ENCODE measurements around the gene LILRB2. TPM values are rescaled to one million over a fixed set of nuclear protein-coding genes. Genes with fewer than 3 reads are reported as not detected.

LILRB2 gene
- total and polyA plus RNA-seq, 2 experiments from 2014 or later: not detected

DNA sequence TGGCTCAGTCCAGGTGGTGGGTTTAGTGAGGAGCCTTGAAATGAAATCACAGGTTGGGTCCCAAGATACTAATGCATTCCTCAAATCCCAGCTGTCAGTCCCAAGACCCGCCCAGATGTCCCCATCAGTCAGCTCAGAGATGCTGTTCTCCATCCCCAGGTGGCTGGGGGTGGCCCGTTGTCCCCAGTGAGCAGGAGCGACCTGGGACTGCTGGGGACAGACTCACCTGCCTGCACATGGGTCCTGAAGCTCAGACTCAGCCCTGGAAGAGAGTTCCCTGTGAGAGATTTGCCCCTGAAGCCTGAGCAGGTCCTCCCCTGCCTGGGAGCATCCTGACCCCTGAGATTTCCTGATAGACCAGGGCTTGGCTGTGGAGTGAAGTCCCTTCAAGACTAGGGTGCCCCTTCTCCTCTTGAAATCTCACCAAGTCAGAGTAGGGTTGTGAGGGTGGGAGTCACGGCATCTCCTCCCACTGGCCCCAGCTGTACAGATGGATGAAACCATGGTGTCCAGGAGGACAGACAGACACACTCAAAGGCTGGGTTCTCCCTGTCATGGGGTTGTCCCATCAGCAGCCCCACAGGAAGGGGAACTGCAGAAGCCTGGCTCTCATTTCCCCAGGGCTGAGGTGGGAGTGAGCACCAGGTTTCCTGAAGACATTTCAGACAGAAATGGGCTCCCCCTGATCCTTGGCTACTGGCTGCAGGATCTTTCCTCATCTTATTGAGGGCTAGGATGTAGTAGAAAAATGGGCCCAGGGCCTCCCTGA, 17.6 kb upstream of the LILRB2 start:
- H2AFZ ChIP-seq: no peak overlapping the region
- H3K36me3 ChIP-seq (ENCODE audit: insufficient read depth): no peaks in the 10 kb centered on the region
- no peaks in the 10 kb centered on the region for H3K9me2 ChIP-seq (ENCODE audit: insufficient read depth)
- no peak overlapping the region for H3K27ac ChIP-seq (ENCODE audit: low read depth)
- no peaks in the 10 kb centered on the region for H4K20me1 ChIP-seq (replicated peaks; ENCODE audit: insufficient read depth)
- no peaks in the 10 kb centered on the region for H3K4me1 ChIP-seq (ENCODE audit: insufficient read depth)
- Mint-ChIP-seq H3K27ac (no peak overlapping the region), H3K4me3 (no peak overlapping the region), H3K27me3 (ENCODE audit: insufficient read depth, low read depth, poor library complexity) (no peaks in the 10 kb centered on the region), H3K4me1 (no peaks in the 10 kb centered on the region), H3K9me3 (no peaks in the 10 kb centered on the region), H3K36me3 (ENCODE audit: low read depth) (no peaks in the 10 kb centered on the region)
- H3K79me2 ChIP-seq (replicated peaks; ENCODE audit: insufficient read depth): no peaks in the 10 kb centered on the region
- H3K4me3 ChIP-seq: no peak overlapping the region
- no peaks in the 10 kb centered on the region for H3K27me3 ChIP-seq (ENCODE audit: insufficient read depth)
- H3F3A ChIP-seq (replicated peaks; ENCODE audit: low read depth): no peaks in the 10 kb centered on the region
- DNase-seq (ENCODE audit: low spot score): no peak
- no peak for ATAC-seq
- TF ChIP-seq POLR2AphosphoS5 (IDR thresholded peaks at IDR 0.05; ENCODE audit: low read depth) (no peak), CREB1 (CRISPR knock-in tag; IDR thresholded peaks at IDR 0.05; ENCODE audit: low read depth) (no peak), JUNB (IDR thresholded peaks at IDR 0.05; ENCODE audit: unreplicated experiment) (no peak), STAT1 (IDR thresholded peaks at IDR 0.05; ENCODE audit: unreplicated experiment) (no peak)
- TF ChIP-seq, protein P1, sequence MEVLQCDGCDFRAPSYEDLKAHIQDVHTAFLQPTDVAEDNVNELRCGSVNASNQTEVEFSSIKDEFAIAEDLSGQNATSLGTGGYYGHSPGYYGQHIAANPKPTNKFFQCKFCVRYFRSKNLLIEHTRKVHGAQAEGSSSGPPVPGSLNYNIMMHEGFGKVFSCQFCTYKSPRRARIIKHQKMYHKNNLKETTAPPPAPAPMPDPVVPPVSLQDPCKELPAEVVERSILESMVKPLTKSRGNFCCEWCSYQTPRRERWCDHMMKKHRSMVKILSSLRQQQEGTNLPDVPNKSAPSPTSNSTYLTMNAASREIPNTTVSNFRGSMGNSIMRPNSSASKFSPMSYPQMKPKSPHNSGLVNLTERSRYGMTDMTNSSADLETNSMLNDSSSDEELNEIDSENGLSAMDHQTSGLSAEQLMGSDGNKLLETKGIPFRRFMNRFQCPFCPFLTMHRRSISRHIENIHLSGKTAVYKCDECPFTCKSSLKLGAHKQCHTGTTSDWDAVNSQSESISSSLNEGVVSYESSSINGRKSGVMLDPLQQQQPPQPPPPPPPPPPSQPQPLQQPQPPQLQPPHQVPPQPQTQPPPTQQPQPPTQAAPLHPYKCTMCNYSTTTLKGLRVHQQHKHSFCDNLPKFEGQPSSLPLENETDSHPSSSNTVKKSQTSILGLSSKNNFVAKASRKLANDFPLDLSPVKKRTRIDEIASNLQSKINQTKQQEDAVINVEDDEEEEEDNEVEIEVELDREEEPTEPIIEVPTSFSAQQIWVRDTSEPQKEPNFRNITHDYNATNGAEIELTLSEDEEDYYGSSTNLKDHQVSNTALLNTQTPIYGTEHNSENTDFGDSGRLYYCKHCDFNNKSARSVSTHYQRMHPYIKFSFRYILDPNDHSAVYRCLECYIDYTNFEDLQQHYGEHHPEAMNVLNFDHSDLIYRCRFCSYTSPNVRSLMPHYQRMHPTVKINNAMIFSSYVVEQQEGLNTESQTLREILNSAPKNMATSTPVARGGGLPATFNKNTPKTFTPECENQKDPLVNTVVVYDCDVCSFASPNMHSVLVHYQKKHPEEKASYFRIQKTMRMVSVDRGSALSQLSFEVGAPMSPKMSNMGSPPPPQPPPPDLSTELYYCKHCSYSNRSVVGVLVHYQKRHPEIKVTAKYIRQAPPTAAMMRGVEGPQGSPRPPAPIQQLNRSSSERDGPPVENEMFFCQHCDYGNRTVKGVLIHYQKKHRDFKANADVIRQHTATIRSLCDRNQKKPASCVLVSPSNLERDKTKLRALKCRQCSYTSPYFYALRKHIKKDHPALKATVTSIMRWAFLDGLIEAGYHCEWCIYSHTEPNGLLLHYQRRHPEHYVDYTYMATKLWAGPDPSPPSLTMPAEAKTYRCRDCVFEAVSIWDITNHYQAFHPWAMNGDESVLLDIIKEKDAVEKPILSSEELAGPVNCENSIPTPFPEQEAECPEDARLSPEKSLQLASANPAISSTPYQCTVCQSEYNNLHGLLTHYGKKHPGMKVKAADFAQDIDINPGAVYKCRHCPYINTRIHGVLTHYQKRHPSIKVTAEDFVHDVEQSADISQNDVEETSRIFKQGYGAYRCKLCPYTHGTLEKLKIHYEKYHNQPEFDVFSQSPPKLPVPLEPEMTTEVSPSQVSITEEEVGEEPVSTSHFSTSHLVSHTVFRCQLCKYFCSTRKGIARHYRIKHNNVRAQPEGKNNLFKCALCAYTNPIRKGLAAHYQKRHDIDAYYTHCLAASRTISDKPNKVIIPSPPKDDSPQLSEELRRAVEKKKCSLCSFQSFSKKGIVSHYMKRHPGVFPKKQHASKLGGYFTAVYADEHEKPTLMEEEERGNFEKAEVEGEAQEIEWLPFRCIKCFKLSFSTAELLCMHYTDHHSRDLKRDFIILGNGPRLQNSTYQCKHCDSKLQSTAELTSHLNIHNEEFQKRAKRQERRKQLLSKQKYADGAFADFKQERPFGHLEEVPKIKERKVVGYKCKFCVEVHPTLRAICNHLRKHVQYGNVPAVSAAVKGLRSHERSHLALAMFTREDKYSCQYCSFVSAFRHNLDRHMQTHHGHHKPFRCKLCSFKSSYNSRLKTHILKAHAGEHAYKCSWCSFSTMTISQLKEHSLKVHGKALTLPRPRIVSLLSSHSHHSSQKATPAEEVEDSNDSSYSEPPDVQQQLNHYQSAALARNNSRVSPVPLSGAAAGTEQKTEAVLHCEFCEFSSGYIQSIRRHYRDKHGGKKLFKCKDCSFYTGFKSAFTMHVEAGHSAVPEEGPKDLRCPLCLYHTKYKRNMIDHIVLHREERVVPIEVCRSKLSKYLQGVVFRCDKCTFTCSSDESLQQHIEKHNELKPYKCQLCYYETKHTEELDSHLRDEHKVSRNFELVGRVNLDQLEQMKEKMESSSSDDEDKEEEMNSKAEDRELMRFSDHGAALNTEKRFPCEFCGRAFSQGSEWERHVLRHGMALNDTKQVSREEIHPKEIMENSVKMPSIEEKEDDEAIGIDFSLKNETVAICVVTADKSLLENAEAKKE (CRISPR knock-in tag; IDR thresholded peaks at IDR 0.05): no peak
- TF ChIP-seq, protein P2, sequence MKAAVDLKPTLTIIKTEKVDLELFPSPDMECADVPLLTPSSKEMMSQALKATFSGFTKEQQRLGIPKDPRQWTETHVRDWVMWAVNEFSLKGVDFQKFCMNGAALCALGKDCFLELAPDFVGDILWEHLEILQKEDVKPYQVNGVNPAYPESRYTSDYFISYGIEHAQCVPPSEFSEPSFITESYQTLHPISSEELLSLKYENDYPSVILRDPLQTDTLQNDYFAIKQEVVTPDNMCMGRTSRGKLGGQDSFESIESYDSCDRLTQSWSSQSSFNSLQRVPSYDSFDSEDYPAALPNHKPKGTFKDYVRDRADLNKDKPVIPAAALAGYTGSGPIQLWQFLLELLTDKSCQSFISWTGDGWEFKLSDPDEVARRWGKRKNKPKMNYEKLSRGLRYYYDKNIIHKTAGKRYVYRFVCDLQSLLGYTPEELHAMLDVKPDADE (IDR thresholded peaks at IDR 0.05): no peak
- no peak overlapping the region for H3K4me2 ChIP-seq

Data from GM23338 (cell line).